ENCODE results near the gene SGSH.
A peak's percentile ranks its signal among the peaks of the same experiment; 100 is the strongest.
"Not testable (repeated sequence)": the region's sequence is repeated elsewhere in the genome, so short reads cannot be mapped to it uniquely, and the experiment has no call there.

SGSH gene

GRCh38 chr17:80205811-80206210, 14.3 kb downstream of the SGSH start:
- no peak for DNase-seq

GRCh38 chr17:80204626-80205468, 15.3 kb downstream of the SGSH start:
- DNase-seq: no peak

DNA sequence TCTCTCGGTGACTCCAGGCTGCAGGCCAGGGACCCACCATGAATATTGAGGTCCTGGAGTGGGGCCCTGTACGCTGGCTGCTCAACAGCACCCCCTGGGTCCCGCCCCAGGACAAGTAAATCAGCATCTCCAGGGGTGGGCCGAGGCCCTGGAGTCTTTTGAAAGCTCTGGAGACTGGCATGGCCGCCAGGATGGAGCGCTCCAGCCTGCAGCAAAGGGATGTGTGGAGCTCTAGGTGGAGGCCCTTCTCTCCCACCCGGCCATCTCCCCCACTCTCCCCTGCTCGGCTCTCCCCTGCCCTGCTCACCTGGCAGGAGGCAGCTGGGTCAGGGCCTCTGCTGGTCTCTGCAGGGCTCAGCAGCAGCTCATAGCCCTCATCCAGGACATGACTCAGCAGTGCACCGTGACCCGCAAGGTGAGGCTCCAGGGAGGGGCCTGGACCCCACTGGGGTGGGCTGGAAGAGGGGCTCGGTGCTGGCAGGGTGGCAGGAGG, 16.6 kb downstream of the SGSH start:
- no peak for DNase-seq

- DNase-seq: no peak
Measured at GRCh38 chr17:80202197-80202596, 17.9 kb downstream of the SGSH start.

DNA sequence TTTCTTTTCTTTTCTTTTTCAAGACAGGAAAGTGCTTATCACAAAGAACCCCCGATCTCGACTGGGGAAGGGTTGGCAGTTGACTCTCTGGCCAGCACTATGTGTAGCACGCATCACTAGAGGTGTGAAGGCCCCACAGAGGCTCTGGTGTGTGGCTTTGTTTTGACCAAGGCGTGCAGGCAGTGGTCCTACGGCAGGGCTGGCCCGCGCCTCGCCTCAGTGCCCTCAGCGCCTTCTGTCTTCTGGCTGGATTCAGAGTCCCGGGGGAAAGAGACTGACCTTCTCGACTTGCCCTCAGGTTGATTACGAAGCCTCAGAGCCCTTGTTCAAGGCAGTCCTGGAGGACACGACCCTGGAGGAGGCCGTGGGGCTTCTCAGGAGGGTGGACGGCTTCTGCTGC, 18.7 kb downstream of the SGSH start:
- DNase-seq: no peak

GRCh38 chr17:80199295-80199694, 20.8 kb downstream of the SGSH start:
- not testable (repeated sequence) for DNase-seq

- no peak for DNase-seq
Measured at GRCh38 chr17:80198144-80198661, 21.9 kb downstream of the SGSH start.

GRCh38 chr17:80196652-80197051, 23.5 kb downstream of the SGSH start:
- no peak for DNase-seq

DNA sequence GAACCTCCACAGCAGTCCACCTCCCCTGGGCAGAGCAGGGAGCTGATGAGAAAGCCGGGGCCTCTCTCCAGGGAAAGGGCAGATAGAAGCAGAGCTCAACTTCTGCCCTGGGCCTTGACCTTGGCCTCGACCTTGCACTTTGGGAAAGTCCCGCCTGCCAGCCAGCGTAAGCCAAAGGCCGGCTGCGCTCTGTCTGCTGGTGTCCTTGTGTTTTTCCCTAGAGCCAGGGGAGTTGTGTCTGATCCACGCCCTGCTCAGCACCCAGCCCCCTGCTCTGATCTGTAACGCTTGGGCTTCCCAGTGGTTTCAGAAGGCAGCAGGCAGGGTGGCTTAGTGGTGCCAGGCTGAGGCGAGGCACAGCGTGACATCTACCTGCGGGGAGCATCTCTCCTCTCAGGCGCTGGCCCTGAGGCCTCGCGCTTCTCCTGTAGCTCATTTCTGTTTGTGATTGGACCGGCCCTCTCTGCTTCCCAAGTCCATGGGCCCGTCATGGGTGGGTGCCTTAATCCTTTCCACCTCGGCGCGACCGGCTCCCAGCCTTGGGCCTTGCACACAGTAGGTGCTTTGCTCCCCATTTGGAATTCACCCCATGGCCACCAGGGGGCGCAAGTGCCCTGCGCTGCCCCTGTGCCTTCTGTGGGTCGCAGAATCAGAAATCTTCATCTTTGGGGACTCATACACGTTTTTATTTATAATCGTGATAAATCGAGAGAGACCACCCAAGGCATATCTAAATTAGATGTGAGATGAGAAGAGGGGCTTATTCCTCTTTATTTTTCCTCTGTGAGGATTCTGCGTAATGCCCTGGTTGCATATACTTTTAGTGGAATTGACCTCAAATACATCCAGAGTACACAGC, 24.2 kb downstream of the SGSH start:
- peak in 1 of 2 experiments; percentile 22 for DNase-seq

GRCh38 chr17:80195141-80195540, 25.0 kb downstream of the SGSH start:
- DNase-seq: no peak

GRCh38 chr17:80191865-80192661, 28.1 kb downstream of the SGSH start:
- DNase-seq: no peak

DNA sequence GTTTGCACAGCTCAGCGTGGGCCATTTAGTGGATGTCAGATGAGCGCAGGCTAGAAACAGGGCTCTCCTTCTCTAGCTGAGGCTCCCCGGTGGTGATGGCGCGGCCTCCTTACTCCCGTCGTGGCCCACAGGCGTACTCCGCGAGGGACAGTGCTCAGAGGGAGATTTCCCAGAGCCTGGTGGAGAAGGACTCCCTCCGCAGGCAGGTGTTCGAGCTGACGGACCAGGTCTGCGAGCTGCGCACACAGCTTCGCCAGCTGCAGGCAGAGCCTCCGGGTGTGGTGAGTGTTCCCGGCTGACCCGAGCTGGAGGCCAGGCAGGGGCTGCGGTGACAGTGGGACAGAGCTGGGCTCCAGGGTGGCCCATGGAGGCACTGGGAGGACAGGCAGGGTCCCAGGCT, 28.9 kb downstream of the SGSH start:
- no peak for DNase-seq

- no peak for DNase-seq
Measured at GRCh38 chr17:80190716-80191115, 29.4 kb downstream of the SGSH start.

GRCh38 chr17:80189611-80190010, 30.5 kb downstream of the SGSH start:
- DNase-seq: no peak

- DNase-seq: no peak
Measured at GRCh38 chr17:80187515-80187941, 32.6 kb downstream of the SGSH start.

DNA sequence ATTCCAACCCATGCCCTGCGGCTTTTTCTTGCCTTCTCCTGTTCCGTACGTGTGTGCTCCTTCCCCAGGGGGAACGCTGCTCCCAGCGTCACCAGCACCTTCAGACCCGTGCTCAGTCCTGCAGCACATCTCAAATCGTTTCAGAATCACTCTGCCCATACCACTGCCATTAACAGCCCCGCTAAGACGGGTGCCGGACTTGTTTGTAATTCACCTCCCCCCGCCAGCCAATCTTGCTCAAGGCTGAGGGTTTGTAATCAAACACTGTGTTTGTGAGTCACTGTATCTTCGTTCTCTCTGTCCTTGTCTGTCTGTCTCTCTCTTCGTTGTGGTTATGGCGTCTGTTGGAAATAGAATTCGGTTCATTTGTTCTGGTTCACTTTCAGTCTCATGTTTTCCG, 33.0 kb downstream of the SGSH start:
- DNase-seq: no peak

- DNase-seq: no peak
Measured at GRCh38 chr17:80185968-80186367, 34.2 kb downstream of the SGSH start.

DNA sequence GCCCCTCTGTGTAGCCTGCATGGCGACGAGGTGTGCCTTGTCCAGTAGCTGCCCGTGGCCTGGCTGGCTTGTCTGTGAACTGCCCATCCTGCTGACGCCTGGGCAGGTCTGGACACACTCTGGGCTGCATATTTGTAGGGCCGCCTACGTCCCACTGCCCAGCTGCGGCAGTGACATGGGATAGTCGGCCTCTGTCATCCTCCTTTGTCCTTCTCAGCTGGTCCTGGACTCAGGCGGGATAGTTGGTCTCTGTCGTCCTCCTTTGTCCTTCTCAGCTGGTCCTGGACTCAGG, 35.8 kb downstream of the SGSH start:
- DNase-seq: no peak

DNA sequence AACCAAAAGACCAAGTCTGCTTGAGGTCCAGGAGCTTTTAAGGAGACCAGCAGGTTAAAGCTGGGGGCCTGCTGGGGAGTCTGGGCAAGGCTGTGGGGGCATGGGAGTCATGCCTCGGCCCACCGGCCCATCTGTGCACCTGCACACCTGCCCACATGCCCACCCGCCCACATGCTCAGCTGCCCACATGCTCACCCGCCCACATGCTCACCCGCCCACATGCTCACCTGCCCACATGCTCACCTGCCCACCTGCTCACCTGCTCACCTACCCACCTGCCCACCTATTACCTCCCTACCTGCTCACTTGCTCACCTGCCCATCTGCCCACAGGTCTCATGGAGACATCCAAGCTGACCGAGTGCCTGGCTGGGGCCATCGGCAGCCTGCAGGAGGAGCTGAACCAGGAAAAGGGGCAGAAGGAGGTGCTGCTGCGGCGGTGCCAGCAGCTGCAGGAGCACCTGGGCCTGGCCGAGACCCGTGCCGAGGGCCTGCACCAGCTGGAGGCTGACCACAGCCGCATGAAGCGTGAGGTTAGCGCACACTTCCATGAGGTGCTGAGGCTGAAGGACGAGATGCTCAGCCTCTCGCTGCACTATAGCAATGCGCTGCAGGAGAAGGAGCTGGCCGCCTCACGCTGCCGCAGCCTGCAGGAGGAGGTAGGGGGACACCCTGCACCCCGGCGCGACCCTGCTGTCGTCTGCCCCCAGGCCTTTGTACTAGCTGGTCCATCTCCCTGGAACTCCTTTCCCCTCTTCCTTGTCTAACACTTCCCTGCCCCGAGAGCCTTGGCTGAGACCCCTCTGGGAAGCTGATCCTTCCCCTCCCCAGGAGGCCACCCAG, 36.3 kb downstream of the SGSH start:
- no peak for DNase-seq

- DNase-seq: no peak
Measured at GRCh38 chr17:80182845-80183223, 37.3 kb downstream of the SGSH start.

- DNase-seq: no peak
Measured at GRCh38 chr17:80182118-80182844, 37.9 kb downstream of the SGSH start.
